Transverse colon (tissue), 3 donors: Measurements from ENCODE around the gene KIF16B.

Source experiments
- POLR2A ChIP-seq: fragments of 450-650 bp; IDR thresholded peaks from one replicate; pipeline ENCODE4 v1.6.1; 2016; ENCODE audit warnings: antibody characterized with exemption, mild to moderate bottlenecking, moderate library complexity
- TF ChIP-seq, protein P1 (sequence below), 5 experiments: fragments of 200-600 bp in 3 of 5; fragments of 450-650 bp in 2 of 5; sonication (generic) in 3 of 5; IDR thresholded peaks; 1 replicate in 2 of 5; 2 replicates in 3 of 5; pipeline ENCODE4 v1.5.1; 2016 to 2017; ENCODE audit warnings: antibody characterized with exemption in 5 of 5, inconsistent platforms in 3 of 5, mild to moderate bottlenecking in 2 of 5, moderate library complexity in 1 of 5

DNA sequence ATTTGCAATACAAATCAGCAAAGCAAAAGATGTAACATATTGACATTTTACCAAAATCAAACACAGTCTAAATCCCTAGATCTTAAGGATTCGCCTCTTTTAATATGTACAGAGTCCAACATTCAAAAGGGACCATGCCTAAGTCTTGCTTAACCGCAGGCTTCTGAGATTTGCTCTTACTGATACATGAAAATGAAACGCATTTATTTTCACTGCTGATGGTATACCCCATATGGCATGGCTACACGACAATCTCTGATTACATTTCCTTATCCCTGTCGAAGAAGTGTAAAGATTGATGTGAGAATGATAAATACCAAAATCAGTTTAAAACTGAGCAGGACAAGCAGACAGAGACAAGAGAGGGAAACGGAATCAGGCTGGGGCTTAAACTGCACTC lies 75.4 kb downstream of the KIF16B start:
- TF ChIP-seq, protein P1, sequence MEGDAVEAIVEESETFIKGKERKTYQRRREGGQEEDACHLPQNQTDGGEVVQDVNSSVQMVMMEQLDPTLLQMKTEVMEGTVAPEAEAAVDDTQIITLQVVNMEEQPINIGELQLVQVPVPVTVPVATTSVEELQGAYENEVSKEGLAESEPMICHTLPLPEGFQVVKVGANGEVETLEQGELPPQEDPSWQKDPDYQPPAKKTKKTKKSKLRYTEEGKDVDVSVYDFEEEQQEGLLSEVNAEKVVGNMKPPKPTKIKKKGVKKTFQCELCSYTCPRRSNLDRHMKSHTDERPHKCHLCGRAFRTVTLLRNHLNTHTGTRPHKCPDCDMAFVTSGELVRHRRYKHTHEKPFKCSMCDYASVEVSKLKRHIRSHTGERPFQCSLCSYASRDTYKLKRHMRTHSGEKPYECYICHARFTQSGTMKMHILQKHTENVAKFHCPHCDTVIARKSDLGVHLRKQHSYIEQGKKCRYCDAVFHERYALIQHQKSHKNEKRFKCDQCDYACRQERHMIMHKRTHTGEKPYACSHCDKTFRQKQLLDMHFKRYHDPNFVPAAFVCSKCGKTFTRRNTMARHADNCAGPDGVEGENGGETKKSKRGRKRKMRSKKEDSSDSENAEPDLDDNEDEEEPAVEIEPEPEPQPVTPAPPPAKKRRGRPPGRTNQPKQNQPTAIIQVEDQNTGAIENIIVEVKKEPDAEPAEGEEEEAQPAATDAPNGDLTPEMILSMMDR (IDR thresholded peaks at IDR 0.05): no peak
- no peak for TF ChIP-seq POLR2A
